Pulmonary artery endothelial cell (primary cell): ENCODE measurements around the gene MSMO1. TPM values are rescaled to one million over a fixed set of nuclear protein-coding genes. Genes with fewer than 3 reads are reported as not detected.
A peak's percentile ranks its signal among the peaks of the same experiment; 100 is the strongest.
"Not testable (repeated sequence)": the region's sequence is repeated elsewhere in the genome, so short reads cannot be mapped to it uniquely, and the experiment has no call there.

Experiments used
- DNase-seq: peaks from one replicate; pipeline ENCODE4 v3.0.0-alpha.2; 2011; ENCODE audit warnings: low read depth, low spot score
- total RNA-seq: library from RNA; depleted of rRNA; stranded (reverse); fragments of >200 nt; gene quantifications from 2 replicates; pipeline ENCODE4 v1.2.3, GENCODE V29; 2014

MSMO1 gene
- total RNA-seq: 159 and 292 TPM in 2 replicates

DNA sequence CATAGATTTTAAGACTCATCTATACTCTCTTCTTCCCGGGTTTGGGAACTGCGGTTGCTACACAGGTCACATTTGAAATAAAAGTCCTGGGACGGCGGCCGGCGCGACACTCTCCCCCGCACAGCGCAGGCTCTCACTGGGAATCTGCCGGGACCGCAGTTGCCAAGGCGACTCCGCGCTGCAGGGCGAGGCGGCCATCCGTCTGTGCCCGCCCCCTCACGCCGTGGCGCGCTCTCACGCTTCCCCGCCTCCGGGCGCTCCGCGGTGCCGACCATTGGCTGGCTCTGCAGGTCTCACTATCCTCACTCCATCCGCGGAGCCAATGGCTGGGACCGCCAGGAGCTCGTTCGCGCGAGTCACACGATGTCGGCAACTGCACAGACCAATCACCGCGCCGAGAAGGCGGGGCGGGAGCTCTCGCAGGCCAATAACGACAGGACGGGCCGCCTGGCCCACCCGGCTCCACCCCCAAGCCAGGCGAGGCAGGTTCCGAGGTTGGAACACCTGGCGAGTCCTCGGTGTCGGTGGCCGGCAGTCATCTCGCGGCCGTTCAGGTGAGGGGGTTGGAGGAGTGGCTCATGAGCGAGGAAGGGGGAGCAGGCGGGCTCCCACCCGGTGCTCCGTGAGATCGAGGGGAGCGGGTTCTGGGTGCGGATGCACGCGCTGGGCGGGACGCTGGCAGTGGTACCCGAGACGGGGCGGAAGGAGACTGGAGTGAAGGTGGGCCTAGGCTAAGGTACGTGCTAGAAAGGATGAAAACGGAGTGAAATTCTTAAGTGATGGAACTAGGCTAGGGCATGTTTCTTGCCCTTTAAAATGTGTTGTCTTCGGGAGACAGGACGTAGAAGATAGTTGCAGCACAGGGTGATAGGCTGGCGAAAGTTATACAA is at the start of gene MSMO1:
TSS of gene MSMO1 (plus strand) at position 459 of the 890 bp plus-strand sequence. CDS start 5,702 bp downstream, outside the sequence.
- DNase-seq: peak; percentile 97

DNA sequence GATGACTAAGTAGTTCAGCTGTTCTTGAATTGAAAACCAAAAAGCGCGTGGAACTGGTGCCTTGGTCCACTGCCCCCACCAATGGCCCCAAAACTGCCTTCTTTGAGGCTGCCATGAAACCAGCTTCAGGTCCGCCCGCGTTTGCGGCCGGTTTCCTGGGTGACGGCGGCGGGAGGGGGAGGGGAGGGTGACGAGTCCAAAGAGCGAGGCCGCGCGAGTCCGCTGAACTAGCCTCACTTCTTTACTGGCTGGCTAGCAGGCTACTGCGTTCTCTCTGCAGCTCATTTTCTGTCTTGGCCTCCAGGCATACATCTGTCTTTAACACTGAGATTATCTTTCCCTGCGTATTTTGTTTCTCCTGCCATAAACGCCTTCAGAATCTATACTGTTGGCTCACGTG is 47.9 kb upstream of the MSMO1 start:
- not testable (repeated sequence) for DNase-seq

DNA sequence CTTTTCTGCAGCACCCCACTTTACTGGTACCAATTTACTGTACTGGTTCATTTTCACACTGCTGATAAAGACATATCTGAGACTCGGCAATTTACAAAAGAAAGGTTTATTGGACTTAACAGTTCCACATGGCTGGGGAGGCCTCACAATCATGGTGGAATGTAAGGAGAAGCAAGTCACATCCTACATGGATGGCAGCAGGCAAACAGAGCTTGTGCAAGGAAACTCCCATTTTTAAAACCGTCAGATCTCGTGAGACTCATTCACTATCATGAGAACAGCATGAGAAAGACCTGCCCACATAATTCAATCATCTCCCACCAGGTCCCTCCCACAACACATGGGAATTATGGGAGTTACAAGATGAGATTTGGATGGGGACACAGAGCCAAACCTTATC is 42.8 kb upstream of the MSMO1 start:
- DNase-seq: not testable (repeated sequence)

DNA sequence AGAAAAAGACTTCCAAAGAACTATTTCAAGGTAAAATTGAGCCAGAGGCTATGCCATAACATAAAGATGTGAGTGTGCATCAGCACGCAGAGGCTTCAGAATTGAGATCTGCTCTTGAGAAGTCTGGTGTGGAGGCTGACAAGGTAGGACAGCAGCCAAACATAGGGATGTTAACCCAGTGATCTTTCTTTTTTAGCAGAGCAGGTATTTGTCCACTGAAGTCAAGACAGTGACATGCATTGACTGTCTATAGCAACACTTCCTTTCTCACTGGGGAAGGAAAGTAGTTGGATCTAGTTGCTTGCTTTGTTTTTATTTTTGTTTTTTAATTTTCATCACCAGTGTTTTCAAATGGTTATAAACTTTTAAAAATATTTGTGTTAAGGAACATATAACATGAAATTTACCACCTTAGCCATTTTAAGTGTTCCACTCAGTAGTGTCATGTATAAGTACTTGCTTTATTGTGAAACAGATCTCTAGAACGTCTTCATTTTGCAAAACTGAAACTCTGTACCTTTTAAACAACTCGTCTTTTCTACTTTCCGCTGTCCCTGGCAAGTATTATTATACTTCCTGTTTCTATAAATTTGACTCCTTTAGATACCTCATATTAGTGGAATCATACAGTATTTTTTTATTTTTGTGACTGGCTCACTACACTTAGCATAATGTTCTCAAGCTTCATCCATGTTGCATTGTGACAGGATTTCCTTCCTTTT is 40.7 kb upstream of the MSMO1 start:
- not testable (repeated sequence) for DNase-seq

DNA sequence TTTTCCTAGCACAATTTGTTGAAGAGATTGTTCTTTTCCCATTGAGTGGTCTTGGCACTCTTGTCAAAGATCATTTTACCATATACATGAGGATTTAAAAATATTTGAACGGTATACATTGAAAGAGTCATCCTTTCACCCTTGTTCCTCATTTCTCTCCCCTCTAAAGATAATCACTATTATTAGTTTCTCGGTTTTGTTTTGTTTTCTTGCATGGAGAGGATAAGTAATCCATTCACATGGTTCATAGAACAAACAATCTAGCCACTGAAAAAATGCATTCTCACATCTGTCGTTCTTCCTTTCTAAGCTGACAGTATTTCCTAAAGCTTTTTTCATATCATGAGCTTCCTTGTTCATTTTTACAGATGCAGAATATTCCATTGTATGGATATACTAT is 39.2 kb upstream of the MSMO1 start:
- no peak for DNase-seq

DNA sequence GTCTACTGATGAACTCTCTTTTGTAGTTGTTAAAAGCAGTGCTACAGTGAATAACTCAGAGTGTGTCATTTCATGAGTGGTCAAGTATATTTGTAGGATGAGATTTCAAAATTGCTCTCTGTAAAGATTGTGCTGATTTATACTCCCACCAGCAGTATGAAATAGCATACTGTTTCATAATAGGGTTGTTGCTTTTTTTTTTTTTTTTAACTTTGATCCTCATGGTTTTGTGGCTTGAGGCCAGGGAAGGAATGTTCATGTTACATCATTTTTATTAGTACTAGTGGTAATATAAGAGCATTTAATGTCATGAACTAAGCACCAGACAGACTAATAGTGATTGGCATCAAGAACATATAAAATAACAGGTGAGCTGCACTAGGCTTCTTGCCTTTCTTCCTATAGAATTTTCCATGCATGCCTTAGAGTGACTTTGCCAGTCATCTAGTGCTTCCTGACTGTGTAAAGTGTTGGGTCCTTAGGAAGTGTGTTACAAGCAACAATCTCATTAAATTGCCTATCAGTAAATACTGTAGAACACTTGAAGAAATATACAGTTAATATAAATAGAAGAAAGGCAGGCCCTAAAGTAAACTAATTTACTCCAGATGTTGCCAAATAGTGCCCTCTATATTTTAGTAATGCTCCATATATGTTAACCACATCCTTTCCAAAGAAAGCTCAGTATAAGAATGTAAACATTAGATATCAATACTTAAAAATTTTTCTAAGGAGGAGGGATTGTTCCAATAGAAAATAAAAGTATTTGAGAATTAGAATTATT is 38.6 kb upstream of the MSMO1 start:
- no peak for DNase-seq

DNA sequence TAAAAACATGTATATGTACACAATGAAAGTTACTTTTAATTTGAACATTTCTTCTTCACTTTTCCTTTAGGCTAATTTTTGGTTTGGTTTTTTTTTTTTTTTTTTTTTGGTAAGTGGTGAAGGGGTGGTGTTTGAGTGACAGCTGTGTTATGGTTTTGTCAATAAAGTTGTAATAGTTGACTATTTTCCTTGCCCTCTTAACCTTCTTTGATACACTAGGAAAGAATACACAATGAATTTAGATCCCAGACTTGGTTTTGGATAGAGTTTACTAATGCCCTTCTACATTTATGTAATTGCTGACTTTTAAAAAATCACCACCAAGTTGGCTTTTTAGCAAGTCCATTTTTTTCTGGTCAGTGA is 38.1 kb upstream of the MSMO1 start:
- DNase-seq: no peak

DNA sequence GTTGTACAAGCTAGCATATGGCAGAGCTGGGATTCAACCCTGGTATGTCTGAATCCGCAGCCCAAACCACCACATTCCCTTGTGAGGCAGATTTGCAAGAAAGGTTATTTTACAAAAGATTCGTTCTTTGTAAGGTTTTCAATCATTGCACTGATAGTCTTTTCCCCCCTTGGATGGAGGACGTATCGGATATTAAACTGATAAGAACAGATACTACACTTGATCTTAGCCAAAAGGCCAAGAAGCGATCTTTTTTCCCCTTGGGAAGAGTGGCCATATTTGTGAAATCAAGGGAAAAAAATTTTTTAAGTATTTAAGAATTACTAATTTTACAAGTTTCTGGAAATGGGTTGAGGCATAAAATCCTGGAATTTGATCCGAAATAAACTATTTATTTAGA is 34.4 kb upstream of the MSMO1 start:
- DNase-seq: no peak

DNA sequence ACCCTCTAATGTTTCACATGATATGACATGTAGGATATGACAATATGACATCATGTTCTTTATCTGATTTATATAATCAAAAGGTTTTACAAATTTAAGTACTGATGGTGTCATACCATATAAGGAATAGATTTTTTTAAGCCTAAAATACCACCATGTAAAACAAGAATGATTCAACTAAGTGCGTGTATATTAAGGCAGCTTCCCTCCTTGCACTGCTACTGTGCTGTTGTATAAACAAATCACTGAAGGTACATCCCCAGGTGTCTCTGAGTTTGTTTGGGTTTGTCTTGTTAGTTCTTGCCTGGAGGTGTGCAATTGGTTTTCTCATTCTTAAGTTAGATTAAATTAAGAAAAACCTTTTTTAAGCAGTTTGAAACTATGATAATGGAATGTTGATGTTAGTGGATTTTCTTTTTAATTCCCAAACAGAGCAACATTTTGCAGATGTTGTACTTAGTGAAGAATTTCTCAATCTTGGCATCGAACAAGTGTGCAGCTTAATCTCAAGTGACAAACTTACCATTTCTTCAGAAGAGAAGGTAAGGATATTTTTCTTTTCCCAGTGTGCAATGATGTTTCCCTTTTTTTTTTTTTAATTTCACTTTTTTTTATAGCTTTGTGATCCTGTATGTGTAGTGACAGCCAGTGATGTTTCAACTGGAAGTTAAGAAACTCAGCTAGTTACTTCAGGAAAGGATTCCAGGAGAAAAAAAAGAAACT is 33.4 kb upstream of the MSMO1 start:
- no peak for DNase-seq

DNA sequence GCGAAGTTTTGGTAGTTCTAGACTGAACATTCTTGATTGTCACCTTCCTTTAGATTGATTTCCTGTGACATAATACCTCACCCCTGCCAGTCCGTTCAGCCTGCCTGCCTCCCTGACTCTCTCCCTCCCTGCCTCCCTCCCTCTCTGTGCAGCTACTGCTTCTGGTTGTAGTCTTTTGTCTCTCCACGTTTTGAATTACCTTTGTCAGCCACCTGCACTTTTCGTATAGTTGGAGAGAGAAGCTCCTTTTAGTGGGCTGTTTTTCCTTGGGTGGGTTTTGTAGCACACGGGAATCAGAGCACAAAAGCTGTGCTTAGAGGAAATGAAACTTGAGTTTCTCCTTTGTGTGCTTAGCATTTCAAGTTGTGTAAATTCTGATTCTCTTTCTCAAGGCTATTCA is 32.6 kb upstream of the MSMO1 start:
- DNase-seq: no peak

DNA sequence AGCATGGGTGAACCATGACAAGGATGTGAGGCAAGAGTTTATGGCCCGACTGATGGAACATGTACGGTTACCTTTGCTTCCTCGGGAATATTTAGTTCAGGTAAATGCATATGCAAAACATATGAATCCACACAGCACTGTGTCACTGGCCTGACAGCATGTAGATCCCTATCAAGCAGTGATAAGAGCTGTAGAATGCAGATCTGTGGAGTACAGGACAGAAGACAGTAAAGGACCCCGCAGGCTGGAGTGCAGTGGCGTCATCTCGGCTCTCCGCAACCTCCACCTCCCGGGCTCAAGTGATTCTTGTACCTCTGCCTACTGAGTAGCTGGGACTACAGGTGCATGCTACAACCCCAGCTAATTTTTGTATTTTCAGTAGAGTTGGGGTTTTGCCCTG is 29.8 kb upstream of the MSMO1 start:
- DNase-seq: no peak

DNA sequence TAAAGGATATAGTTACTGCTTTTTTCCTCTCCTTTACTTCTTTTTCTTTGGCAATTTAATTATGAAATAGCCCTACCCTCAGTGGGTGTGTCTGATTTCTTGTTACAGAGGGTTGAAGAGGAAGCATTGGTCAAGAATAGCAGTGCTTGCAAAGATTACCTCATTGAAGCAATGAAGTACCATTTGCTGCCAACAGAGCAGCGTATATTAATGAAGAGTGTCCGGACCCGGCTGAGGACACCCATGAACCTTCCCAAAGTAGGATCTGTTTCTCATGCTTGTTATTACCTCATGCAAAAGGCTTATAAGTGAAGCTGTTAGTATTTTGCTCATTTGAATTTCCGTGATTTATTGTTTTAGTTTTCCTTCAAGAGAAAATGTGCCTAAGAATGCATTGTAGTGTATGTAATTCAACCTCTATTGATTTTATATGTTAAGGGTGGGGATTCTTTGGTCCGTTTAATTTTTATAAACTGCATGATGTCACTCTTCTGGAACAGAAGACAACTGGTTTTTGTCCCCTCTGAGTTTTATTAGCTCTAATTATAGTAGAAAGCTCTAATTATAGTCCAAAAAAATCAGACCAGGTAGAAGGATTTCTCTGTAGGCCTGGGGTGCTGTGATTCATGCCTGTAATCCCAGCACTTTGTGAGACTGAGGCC is 27.9 kb upstream of the MSMO1 start:
- no peak for DNase-seq

DNA sequence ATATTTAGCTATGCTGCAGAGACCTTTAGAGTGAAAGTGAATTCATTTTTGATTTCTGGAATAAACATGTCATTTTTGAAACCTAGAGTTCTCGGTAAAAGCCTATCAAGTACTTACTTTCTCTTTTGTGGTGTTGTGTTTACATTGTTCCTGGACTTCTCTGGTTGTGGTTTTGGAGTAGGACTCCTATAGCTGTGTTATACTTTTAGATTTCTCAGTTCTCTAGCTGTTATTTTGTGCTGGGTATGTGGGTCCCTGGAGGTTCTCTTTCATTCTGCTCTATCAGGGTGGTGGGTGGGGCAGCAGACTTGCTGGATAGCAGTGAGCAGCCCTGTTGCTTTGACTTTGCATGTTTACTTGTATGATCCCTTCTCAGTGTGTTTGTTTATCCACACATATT is 25.6 kb upstream of the MSMO1 start:
- no peak for DNase-seq

DNA sequence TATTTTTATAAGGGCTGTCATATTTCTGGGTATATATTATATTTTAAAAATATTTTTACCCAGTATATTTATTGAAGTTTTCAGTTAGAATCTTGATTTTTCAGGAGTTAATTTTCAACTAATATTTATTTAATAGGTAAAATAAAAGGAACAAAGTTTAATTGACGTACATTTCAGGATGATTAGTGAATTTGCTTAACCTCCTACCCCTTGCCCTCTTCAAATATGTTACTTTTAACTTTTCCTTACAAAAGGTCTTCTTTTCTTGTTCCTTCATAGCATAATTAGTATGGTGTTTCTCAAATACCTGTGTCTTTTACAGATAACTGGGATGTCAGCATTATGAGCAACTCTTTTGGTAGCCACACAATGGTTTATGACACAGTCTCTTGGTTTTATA is 24.8 kb upstream of the MSMO1 start:
- no peak for DNase-seq

DNA sequence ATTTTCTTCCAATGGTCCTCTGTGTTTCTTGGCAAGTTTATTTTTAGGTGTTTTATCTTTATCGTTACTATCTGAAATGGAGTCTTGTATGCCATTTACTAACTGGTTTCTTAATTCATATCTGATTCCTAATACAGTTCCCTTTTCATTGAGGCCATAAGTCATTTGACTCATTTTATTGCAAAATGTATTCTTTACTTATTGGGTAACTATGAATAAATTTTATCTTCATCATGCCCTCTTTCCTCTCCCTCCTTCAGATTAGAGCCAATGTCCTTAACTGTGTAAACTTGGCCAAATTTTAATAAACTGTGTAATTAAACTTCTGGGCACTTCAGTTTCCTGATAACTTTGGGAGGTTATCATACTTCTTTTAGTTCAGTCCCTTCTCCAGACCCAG is 19.3 kb upstream of the MSMO1 start:
- DNase-seq: no peak

DNA sequence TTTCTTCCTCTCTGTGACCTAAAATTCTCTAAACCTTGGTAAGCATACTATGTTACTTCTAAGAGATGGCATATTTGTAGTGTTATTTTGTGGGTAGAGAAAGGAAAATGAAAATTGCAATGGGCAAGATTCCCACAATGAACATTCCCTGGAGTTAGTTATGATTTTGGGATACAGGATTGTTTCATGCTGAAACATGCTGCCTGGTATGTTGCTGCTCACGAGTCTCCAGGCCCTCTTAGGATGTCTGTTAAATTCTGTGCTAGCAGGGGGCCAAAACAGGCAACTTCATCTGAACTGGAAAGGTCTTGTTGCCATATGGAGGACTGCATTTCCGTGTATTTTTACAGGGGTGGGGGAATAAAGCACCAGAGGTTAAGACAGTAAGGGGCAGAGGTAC is 18.9 kb upstream of the MSMO1 start:
- DNase-seq: no peak

DNA sequence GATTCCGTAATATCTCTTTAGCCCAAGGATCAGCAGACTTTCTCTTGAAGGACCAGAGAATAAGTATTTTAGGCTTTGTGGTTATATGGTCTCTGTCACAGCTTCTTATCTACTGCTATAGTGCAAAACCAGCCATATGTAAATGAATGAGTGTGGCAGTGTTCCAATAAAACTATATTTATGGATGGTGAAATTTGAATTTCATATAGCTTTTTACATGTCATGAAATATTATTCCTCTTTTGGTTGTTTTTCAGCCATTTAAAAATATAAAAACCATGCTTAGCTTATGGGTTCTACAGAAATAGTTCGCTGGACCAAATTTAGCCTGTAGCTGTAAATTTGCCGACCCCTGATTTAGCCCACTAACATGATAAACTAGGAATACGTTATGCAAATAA is 18.0 kb upstream of the MSMO1 start:
- no peak for DNase-seq

DNA sequence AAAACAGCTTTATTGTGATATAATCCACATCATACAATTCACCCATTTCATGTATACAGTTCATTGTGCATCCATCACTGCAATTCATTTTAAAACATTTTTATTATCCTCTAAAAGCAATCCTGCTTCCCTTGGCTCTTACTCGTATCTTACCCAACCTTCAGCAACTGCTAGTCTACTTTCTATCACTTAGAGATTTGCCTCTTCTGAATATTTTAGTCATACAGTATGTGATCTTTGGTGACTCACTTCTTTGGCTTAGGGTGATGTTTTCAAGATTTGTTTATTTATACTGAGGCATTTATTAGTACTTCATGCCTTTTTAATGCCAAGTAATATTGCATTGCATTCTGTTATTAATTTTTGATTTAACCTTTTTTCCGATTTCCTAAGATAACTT is 15.0 kb upstream of the MSMO1 start:
- DNase-seq: no peak

DNA sequence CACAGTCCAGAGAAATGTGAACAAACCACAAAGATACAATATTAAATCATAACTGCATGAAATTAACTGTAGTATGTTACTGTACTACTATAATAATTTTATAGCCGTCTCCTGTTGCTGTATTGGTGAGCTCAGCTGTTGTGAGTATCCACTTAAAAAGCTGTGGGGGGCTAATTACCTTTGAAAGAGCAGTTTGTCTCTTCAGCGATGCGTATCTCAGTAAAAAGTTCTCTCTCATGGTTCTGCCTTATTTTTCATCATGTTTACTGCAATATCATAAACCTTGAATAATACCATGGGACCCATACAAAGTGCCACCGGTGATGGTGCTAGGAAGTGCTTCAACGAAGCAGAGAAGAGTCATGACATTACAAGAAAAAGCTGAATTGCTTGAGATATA is 8.4 kb upstream of the MSMO1 start:
- DNase-seq: no peak

DNA sequence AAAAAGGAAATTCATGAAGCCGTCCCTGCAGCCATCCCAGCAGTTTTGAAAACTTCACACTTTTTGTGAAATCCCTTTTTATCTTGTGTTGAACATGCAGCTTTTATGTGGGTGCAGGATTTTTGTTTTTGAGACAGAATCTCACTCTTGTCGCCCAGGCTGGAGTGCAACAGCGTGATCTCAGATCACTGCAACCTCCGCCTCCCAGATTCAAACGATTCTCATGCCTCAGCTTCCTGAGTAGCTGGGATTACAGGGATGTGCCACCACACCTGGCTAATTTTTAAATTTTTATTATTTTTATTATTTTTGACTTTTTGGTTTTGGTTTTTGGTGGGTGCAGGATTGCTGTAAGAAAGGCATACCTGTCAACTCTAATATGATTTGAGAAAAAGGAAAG is 8.0 kb upstream of the MSMO1 start:
- DNase-seq: no peak
